ENCODE results near the gene PLA2G4A. TPM values are rescaled to one million over a fixed set of nuclear protein-coding genes. Genes with fewer than 3 reads are reported as not detected.

PLA2G4A gene
- total RNA-seq, 6 experiments from 2014 or later, result 0.25 to 0.90 (median 0.45) TPM

GRCh38 chr1:186888367-186888766 is 59.6 kb downstream of the PLA2G4A start:
- TF ChIP-seq, protein P1, sequence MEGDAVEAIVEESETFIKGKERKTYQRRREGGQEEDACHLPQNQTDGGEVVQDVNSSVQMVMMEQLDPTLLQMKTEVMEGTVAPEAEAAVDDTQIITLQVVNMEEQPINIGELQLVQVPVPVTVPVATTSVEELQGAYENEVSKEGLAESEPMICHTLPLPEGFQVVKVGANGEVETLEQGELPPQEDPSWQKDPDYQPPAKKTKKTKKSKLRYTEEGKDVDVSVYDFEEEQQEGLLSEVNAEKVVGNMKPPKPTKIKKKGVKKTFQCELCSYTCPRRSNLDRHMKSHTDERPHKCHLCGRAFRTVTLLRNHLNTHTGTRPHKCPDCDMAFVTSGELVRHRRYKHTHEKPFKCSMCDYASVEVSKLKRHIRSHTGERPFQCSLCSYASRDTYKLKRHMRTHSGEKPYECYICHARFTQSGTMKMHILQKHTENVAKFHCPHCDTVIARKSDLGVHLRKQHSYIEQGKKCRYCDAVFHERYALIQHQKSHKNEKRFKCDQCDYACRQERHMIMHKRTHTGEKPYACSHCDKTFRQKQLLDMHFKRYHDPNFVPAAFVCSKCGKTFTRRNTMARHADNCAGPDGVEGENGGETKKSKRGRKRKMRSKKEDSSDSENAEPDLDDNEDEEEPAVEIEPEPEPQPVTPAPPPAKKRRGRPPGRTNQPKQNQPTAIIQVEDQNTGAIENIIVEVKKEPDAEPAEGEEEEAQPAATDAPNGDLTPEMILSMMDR (IDR thresholded peaks at IDR 0.05), result no peak
- no peaks in the 10 kb centered on the region for H3K9me3 Mint-ChIP-seq
- H3K4me3 Mint-ChIP-seq, result no peak overlapping the region
- H3K36me3 Mint-ChIP-seq (ENCODE audit: low read depth), result no peaks in the 10 kb centered on the region
- no peak overlapping the region for H3K27ac Mint-ChIP-seq
- no peaks in the 10 kb centered on the region for H3K27me3 Mint-ChIP-seq (ENCODE audit: insufficient read depth)
- DNase-seq, result no peak
- H3K4me1 Mint-ChIP-seq (ENCODE audit: low read depth), result no peaks in the 10 kb centered on the region; the same call in 1 of the 2 replicates

- Mint-ChIP-seq H3K4me3 (no peak overlapping the region), H3K9me3 (no peaks in the 10 kb centered on the region), H3K4me1 (ENCODE audit: low read depth) (no peaks in the 10 kb centered on the region; the same call in 1 of the 2 replicates), H3K36me3 (ENCODE audit: low read depth) (no peaks in the 10 kb centered on the region), H3K27ac (no peak overlapping the region), H3K27me3 (ENCODE audit: insufficient read depth) (no peaks in the 10 kb centered on the region)
- no peak for DNase-seq
- TF ChIP-seq, protein P1 (IDR thresholded peaks at IDR 0.05), result no peak
Measured at GRCh38 chr1:186892936-186893335, 64.2 kb downstream of the PLA2G4A start.

- TF ChIP-seq, protein P1 (IDR thresholded peaks at IDR 0.05), result no peak
- no peaks in the 10 kb centered on the region; the same call in 1 of the 2 replicates for H3K4me1 Mint-ChIP-seq (ENCODE audit: low read depth)
- H3K4me3 Mint-ChIP-seq, result no peak overlapping the region
- no peak for DNase-seq
- H3K27me3 Mint-ChIP-seq (ENCODE audit: insufficient read depth), result no peaks in the 10 kb centered on the region
- H3K27ac Mint-ChIP-seq, result no peak overlapping the region
- H3K9me3 Mint-ChIP-seq, result no peaks in the 10 kb centered on the region
- H3K36me3 Mint-ChIP-seq (ENCODE audit: low read depth), result no peaks in the 10 kb centered on the region
Measured at GRCh38 chr1:186894415-186894814, 65.7 kb downstream of the PLA2G4A start.

DNA sequence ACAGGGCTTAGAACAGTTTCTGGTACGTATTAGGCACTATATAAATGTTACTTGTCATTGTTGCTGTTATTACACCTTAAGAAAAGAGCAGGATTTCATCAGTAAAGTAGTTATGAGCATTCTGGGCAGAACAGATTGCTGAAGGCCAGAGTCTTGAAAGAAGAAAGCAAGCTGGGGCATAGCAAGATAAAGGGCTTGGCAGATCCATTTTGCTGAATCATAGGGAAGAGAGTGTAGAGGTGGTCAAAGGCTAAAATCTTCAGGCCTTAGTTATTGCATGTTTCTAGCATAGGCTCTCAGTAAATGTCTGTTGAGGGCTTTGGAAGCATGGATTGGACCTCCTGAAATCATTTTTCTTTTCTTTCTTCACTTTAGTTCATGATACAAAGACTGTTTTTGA is 67.5 kb downstream of the PLA2G4A start:
- Mint-ChIP-seq H3K27ac (no peak overlapping the region), H3K9me3 (no peaks in the 10 kb centered on the region), H3K36me3 (ENCODE audit: low read depth) (no peaks in the 10 kb centered on the region), H3K27me3 (ENCODE audit: insufficient read depth) (no peaks in the 10 kb centered on the region), H3K4me1 (ENCODE audit: low read depth) (no peaks in the 10 kb centered on the region; the same call in 1 of the 2 replicates), H3K4me3 (no peak overlapping the region)
- no peak for DNase-seq
- TF ChIP-seq, protein P1 (IDR thresholded peaks at IDR 0.05), result no peak

- no peaks in the 10 kb centered on the region for H3K27me3 Mint-ChIP-seq (ENCODE audit: insufficient read depth)
- H3K36me3 Mint-ChIP-seq (ENCODE audit: low read depth), result no peaks in the 10 kb centered on the region
- no peaks in the 10 kb centered on the region; the same call in 1 of the 2 replicates for H3K4me1 Mint-ChIP-seq (ENCODE audit: low read depth)
- DNase-seq, result no peak
- no peak overlapping the region for H3K4me3 Mint-ChIP-seq
- TF ChIP-seq, protein P1 (IDR thresholded peaks at IDR 0.05), result no peak
- no peaks in the 10 kb centered on the region for H3K9me3 Mint-ChIP-seq
- H3K27ac Mint-ChIP-seq, result no peak overlapping the region
Measured at GRCh38 chr1:186897008-186897407, 68.3 kb downstream of the PLA2G4A start.

- Mint-ChIP-seq H3K27ac (no peak overlapping the region), H3K9me3 (no peaks in the 10 kb centered on the region), H3K36me3 (ENCODE audit: low read depth) (no peaks in the 10 kb centered on the region), H3K27me3 (ENCODE audit: insufficient read depth) (no peaks in the 10 kb centered on the region), H3K4me1 (ENCODE audit: low read depth) (no peaks in the 10 kb centered on the region; the same call in 1 of the 2 replicates), H3K4me3 (no peak overlapping the region)
- TF ChIP-seq, protein P1 (IDR thresholded peaks at IDR 0.05), result no peak
- no peak for DNase-seq
Measured at GRCh38 chr1:186899577-186899976, 70.8 kb downstream of the PLA2G4A start.

Measured in HFFc6 (cell line).